Astrocyte of the spinal cord (primary cell): ENCODE results near the gene ZFAND3.

Source experiments
- DNase-seq: peaks from one replicate; pipeline ENCODE4 v3.0.0; 2011; ENCODE audit warnings: low read depth, low spot score
- H3K4me3 ChIP-seq: 2 replicates; pipeline ENCODE4 v1.5.1; 2011; ENCODE audit warnings: low read depth, mild to moderate bottlenecking, low read length, moderate library complexity
- in situ Hi-C: cut with HindIII; loops from 2 replicates; pipeline ENCODE4 v1.10.0; 2017; ENCODE audit warnings: low sequenced_read_pairs
- TF ChIP-seq, protein P1 (sequence below): IDR thresholded peaks from 2 replicates; pipeline ENCODE4 v1.5.1; 2012; ENCODE audit warnings: low read depth, mild to moderate bottlenecking, low read length, inconsistent platforms

ZFAND3 gene

DNA sequence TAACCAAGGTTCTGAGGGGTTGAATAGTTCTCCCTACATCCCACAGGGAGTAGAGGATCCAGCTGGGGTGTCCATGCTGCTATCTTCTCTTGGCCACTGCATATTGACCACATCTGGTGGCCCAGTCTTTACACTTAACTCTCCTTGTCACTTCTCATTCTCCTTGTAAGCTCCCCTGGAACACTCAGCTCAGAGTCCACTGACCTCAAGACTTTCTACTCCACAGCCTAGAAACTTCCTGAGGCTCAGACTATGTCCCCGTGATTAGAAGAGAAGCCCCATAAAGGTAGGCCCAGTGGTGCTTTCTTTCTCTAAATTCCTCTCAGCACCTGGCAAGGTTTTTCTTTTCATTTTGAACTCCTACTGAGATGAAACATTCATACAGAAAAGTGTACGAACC, 13.3 kb upstream of the ZFAND3 start:
- TF ChIP-seq, protein P1, sequence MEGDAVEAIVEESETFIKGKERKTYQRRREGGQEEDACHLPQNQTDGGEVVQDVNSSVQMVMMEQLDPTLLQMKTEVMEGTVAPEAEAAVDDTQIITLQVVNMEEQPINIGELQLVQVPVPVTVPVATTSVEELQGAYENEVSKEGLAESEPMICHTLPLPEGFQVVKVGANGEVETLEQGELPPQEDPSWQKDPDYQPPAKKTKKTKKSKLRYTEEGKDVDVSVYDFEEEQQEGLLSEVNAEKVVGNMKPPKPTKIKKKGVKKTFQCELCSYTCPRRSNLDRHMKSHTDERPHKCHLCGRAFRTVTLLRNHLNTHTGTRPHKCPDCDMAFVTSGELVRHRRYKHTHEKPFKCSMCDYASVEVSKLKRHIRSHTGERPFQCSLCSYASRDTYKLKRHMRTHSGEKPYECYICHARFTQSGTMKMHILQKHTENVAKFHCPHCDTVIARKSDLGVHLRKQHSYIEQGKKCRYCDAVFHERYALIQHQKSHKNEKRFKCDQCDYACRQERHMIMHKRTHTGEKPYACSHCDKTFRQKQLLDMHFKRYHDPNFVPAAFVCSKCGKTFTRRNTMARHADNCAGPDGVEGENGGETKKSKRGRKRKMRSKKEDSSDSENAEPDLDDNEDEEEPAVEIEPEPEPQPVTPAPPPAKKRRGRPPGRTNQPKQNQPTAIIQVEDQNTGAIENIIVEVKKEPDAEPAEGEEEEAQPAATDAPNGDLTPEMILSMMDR: no peak
- in situ Hi-C loops: no loop called here
- H3K4me3 ChIP-seq: no peak overlapping the region
- no peak for DNase-seq

DNA sequence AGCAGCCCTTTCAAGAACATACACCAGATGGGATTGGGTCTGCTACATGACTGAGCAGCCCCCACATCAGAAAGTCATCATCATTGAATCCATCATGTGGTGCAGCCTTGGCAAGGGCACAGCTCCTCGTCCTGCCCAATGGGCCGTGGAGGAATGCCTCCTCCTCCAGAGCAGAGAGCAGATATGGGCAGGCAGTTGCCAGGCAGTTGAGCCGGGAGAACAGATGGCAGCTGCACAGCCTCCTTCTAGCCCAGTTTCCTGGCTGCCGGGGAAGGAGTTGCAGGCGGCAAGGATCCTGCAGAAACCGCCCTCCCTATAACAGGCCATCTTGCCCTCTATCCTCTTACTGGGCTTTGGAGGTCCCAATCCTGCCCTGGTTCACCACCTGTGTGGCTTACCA, 11.9 kb upstream of the ZFAND3 start:
- no peak for DNase-seq
- in situ Hi-C loops: no loop called here
- TF ChIP-seq, protein P1: peak; percentile 20
- H3K4me3 ChIP-seq: no peak overlapping the region

DNA sequence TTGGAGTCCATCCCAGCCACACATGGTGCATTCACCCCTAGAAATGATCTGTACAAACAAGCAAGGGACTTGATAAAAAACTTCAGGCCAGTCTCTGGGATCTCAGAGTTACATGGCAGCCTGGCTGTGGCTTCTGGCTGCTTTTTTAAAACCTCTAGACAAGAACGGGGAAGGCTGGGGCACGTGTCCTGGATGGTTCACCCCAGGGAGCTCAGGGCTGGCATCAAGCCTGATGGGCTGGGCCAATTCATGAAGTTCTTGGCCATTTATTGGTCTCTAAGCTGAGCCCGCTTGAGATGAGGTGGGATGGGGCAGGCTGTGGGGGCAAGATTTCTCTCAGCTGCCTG, 10.4 kb upstream of the ZFAND3 start:
- in situ Hi-C loops: no loop called here
- TF ChIP-seq, protein P1: no peak
- H3K4me3 ChIP-seq: no peak overlapping the region
- DNase-seq: peak; percentile 81

DNA sequence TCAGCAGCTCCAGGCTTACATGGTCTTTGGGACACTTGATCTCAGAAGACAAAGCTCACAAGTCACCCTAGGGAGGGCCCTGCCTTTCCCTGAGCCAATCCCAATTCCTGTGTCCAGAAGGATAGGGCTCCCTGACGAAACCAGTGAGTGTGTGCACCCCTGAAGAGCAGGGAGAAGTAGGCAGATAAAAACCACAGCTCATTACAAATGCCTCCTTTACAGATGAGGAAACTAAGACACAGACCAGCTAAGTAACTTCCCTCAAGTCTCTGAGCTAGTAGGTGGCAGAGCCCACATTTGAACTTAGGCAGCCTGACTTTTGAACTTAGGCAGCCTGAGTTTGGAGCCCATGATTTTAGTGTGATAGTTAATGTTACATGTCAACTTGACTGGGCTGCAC, 6.7 kb upstream of the ZFAND3 start:
- in situ Hi-C loops: no loop called here
- DNase-seq: no peak
- H3K4me3 ChIP-seq: no peak overlapping the region
- TF ChIP-seq, protein P1: no peak

DNA sequence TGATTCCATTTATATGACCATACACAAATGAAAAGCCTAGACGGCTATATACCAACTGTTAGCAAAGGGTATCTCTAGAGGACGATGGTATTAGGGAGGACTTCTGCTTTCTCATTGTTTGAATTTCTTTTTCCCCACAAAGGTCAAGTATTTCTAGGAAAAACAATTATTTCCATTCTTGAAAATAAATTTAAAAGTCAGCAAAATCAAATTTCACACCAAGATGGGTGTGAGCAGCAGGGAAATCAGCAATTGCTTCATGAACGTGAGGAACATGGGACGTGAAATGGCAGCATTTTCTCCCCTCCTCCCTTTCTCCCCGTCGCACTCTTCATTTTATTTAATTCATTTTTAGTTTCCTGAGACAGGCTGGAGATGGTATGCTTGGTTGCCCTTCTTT, 5.2 kb upstream of the ZFAND3 start:
- no peak for DNase-seq
- H3K4me3 ChIP-seq: no peak overlapping the region
- in situ Hi-C loops: no loop called here
- TF ChIP-seq, protein P1: no peak

DNA sequence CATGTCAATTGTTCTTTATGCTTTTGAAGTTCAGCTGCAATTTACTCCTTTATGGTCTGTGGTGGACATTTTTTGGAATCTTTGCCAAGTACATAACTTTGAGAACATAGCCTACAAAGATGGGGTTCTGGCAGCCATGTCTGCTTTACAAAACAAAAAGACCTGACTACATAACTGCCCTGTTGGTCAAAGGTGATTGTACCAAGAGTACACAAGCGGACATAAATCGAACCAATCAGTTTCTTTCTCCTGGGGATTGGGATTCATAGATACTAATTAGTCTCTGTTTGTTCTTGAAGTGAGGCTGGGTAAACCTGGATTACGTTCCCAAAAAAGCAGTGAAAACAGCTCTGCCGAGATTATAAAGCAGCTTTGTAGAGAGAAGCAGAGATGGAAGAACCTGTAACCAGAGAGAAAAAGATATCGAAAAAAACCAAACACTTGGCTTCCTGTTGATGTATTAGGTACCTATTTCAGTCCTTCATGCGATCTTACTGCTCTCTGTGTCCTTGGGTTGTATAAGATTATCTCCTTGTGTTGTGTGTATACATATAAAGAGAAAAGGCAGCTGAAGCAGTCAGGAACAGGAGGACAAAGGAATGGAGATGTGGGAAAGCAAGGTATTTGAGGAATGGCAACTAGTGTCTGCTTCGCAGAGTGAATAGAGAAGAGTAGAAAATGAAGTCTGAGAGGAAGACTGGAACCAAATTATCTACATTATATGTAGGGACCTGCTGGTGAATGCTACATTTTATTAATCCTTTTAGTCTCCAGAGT, 2.7 kb upstream of the ZFAND3 start:
- H3K4me3 ChIP-seq: no peak overlapping the region
- no peak for DNase-seq
- in situ Hi-C loops: no loop called here
- TF ChIP-seq, protein P1: no peak
